BLaER1 treated with 17β-estradiol and CSF1 and Interleukin-3, amounts not matched to agents 10 nM and 100 nM (cell line): Measurements from ENCODE around the gene OR11G2.
"Not testable (repeated sequence)": the region's sequence is repeated elsewhere in the genome, so short reads cannot be mapped to it uniquely, and the experiment has no call there.

ENCODE experiments used
- H3K27ac ChIP-seq, 11 experiments: shearing (Covaris generic); formaldehyde crosslinking; 2 replicates each; pipeline ENCODE4 v1.8.1; 2022
- H3K27me3 ChIP-seq, 11 experiments: shearing (Covaris generic); formaldehyde crosslinking; 2 replicates each; pipeline ENCODE4 v1.8.1; 2022
- H3K36me3 ChIP-seq, 11 experiments: shearing (Covaris generic); formaldehyde crosslinking; 2 replicates each; pipeline ENCODE4 v1.8.1; 2022
- H3K4me1 ChIP-seq, 10 experiments: shearing (Covaris generic); formaldehyde crosslinking; 2 replicates each; pipeline ENCODE4 v1.8.1; 2022
- H3K4me2 ChIP-seq, 11 experiments: shearing (Covaris generic); formaldehyde crosslinking; 2 replicates each; pipeline ENCODE4 v1.8.1; 2022
- H3K4me3 ChIP-seq, 10 experiments: shearing (Covaris generic); formaldehyde crosslinking; 2 replicates each; pipeline ENCODE4 v1.8.1; 2022
- H3K9ac ChIP-seq, 11 experiments: shearing (Covaris generic); formaldehyde crosslinking; 2 replicates each; pipeline ENCODE4 v1.8.1; 2022
- H3K9me3 ChIP-seq, 11 experiments: shearing (Covaris generic); formaldehyde crosslinking; replicated peaks in 1 of 11; 2 replicates each; pipeline ENCODE4 v1.8.1; 2022
- H4K20me1 ChIP-seq, 11 experiments: shearing (Covaris generic); formaldehyde crosslinking; 2 replicates each; pipeline ENCODE4 v1.8.1; 2022
- Cebpa-rat ChIP-seq, 11 experiments: shearing (Covaris generic); IDR thresholded peaks; 2 replicates each; pipeline ENCODE4 v1.8.1; 2022

The OR11G2 gene

DNA sequence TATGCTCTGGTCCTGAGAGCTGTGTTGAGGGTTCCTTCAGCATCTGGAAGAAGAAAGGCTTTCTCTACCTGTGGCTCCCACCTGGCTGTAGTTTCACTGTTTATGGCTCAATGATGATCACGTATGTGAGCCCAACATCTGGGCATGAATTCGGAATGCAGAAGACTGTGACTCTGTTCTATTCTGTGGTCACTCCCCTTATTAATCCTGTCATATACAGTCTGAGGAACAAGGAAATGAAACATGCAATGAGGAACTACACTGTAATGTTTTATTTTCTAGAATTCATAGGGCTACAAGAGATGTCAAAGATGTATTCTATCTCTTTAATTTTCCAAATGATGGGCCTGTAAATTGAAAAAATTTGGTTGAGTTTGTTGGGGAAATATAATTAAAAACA lies 10.8 kb upstream of the OR11G2 start:
- Histone ChIP-seq H3K4me2 (peak overlapping the region in 6 of 11 experiments; percentile 12 to 82 (median 64); a peak in 11 of 22 replicates), H3K9me3 (no peaks in the 10 kb centered on the region), H3K4me1 (peaks cover 0 to 35% (median 10%) of the 10 kb centered on the region in 10 experiments; a peak in 10 of 20 replicates), H3K4me3 (0 out of 20 replicates have a peak overlapping the region, but pooled peaks of 1 of the 10 experiments have one; percentile 6), H3K27ac (peak overlapping the region in 4 of 11 experiments; percentile 35 to 71 (median 44); a peak in 8 of 22 replicates), H3K9ac (peak overlapping the region in 1 of 11 experiments; percentile 26; a peak in 1 of 22 replicates), H3K27me3 (no peaks in the 10 kb centered on the region), H4K20me1 (no peaks in the 10 kb centered on the region), H3K36me3 (no peaks in the 10 kb centered on the region)
- no peak for TF ChIP-seq Cebpa-rat (IDR thresholded peaks at IDR 0.05)

DNA sequence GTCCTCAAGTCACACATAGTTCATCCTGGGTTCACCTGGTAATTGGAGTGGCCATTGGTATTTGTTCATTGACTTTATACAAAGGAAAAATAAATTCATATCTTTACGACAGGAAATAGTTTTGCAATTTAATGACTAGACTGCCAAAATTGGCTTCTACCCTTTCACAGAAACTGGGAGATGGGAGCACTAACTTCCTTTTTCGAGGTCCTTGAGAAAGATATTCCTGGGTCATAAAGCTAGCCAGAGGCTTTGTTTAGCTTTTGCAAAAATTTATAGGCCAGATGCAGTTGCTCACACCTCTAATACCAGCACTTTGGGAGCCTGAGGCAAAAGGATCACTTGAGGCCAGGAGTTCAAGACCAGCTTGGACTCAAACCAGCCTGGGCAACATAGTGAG lies 10.2 kb upstream of the OR11G2 start:
- Histone ChIP-seq H3K9me3 (no peaks in the 10 kb centered on the region), H3K4me1 (peaks cover 0 to 35% (median 10%) of the 10 kb centered on the region in 10 experiments; a peak in 10 of 20 replicates), H4K20me1 (no peaks in the 10 kb centered on the region), H3K4me3 (0 out of 20 replicates have a peak overlapping the region, but pooled peaks of 1 of the 10 experiments have one; percentile 18), H3K36me3 (no peaks in the 10 kb centered on the region), H3K27ac (peak overlapping the region in 3 of 11 experiments; percentile 35 to 71 (median 39); a peak in 7 of 22 replicates), H3K4me2 (peak overlapping the region in 5 of 11 experiments; percentile 41 to 82 (median 64); a peak in 10 of 22 replicates), H3K27me3 (no peaks in the 10 kb centered on the region), H3K9ac (no peak overlapping the region)
- no peak for TF ChIP-seq Cebpa-rat (IDR thresholded peaks at IDR 0.05)

DNA sequence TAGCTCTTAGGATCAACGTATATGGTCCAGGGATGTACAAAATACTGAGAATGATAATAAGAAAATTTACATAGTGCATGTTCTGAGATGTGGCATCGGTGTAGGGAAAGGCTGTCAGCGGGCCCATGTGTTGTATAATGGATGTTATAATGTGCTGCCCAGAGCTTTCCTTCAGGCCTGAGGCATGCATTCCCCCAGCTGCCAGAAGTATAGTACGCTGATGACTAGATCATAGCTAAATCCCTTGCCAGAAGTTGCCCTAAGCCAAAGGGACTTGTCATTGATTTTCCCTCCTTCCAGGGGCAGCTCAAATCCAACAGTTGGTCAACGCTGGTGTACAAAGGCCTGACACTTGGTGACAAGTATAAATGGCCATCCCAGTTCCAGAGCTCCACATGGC lies 6.5 kb upstream of the OR11G2 start:
- Histone ChIP-seq H3K9ac (no peak overlapping the region), H3K9me3 (no peaks in the 10 kb centered on the region), H3K27me3 (no peaks in the 10 kb centered on the region), H3K4me1 (peaks cover 0 to 26% (median 7%) of the 10 kb centered on the region in 10 experiments; a peak in 10 of 20 replicates), H3K36me3 (no peaks in the 10 kb centered on the region), H3K4me2 (no peak overlapping the region), H3K4me3 (no peak overlapping the region), H4K20me1 (no peaks in the 10 kb centered on the region), H3K27ac (no peak overlapping the region)
- no peak for TF ChIP-seq Cebpa-rat (IDR thresholded peaks at IDR 0.05)

DNA sequence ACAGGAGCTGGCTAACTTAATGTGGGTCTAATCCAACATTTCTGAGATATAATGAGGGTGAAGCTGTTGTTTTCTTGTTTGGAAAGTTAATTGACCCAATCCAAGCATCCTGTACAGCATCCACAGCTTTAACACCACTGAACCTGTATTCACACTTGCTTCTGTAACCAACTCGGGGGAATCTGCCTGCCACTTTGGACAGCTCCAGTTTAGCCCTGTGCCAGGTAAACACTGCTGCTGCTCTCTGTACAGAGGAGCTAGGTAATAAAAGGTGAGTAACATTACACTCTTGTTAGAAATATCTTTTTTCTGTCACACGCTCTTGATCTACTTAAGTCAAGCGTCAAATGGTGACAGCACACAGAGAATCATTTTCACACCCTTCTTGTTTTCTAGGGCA lies 700 bp downstream of the OR11G2 start:
- Histone ChIP-seq H3K27me3 (no peaks in the 10 kb centered on the region), H3K4me1 (no peaks in the 10 kb centered on the region), H3K36me3 (no peaks in the 10 kb centered on the region), H3K9ac (no peak overlapping the region), H3K4me3 (no peak overlapping the region), H4K20me1 (no peaks in the 10 kb centered on the region), H3K27ac (no peak overlapping the region), H3K4me2 (no peak overlapping the region), H3K9me3 (no peaks in the 10 kb centered on the region)
- TF ChIP-seq Cebpa-rat (IDR thresholded peaks at IDR 0.05), result no peak

DNA sequence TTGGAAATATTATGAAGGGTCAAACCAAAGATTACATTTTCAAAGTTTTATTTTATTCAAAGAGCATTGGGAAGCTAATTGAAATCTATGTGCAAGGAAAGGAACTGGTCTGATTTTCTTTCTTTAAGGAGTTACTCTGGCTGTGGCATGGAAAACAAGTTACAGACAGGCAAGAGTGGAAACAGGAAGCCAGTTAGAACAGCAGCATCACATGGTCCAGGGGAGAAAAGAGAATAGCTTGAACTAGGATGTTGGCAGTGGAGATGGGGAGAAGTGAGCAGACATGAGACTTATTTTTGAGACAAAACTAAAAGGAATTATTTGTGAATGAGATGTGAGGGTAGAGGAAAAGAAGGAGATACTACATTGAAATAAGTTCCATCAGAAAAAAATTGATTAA lies 3.4 kb downstream of the OR11G2 start:
- Histone ChIP-seq H3K9me3 (no peaks in the 10 kb centered on the region), H3K36me3 (no peaks in the 10 kb centered on the region), H3K4me3 (no peak overlapping the region), H3K9ac (no peak overlapping the region), H3K4me2 (no peak overlapping the region), H4K20me1 (no peaks in the 10 kb centered on the region), H3K4me1 (peaks cover 0 to 10% (median 0%) of the 10 kb centered on the region in 10 experiments; a peak in 1 of 20 replicates), H3K27me3 (no peaks in the 10 kb centered on the region), H3K27ac (no peak overlapping the region)
- TF ChIP-seq Cebpa-rat (IDR thresholded peaks at IDR 0.05), result no peak

DNA sequence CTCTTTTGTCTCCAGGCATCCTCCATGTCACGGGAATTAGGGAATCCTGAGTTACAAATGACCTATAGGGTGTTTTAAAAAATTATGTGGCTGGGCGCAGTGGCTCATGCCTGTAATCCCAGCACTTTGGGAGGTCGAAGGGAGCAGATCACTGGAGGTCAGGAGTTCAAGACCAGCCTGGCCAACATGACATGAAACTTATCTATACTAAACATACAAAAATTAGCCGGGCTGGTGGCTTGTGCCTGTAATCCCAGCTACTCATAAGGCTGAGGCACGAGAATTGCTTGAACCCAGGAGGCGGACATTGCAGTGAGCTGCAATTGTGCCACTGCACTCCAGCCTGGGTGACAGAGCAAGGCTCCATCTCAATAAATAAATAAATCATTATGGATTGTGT lies 4.5 kb downstream of the OR11G2 start:
- not testable (repeated sequence) for H4K20me1 ChIP-seq, H3K4me1 ChIP-seq, H3K4me3 ChIP-seq, H3K27ac ChIP-seq, H3K27me3 ChIP-seq, H3K36me3 ChIP-seq, H3K9ac ChIP-seq, H3K9me3 ChIP-seq, H3K4me2 ChIP-seq

DNA sequence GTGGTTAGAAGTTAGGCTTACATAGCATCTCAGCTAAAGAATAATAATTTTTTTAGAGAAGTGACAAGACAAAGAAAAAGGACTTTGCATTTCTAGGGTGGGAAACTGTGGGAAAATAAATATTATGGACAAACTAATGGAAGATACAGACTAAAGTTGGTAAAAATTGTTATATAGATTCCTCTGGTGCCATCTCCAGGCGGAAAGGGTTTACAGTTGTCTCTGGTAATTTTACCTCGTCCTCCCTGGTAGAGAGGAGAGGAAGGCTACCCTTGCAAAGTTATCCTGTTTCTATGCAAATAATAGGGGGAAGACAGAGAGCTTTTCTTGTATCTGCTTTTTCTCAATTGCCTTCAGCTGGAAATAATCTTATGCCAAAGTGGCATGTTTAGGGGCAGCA lies 5.2 kb downstream of the OR11G2 start:
- Histone ChIP-seq H3K27ac (no peak overlapping the region), H4K20me1 (no peaks in the 10 kb centered on the region), H3K4me1 (peaks cover 0 to 10% (median 0%) of the 10 kb centered on the region in 10 experiments; a peak in 1 of 20 replicates), H3K9me3 (no peaks in the 10 kb centered on the region), H3K4me3 (no peak overlapping the region), H3K4me2 (no peak overlapping the region), H3K36me3 (no peaks in the 10 kb centered on the region), H3K9ac (no peak overlapping the region), H3K27me3 (no peaks in the 10 kb centered on the region)
- TF ChIP-seq Cebpa-rat (IDR thresholded peaks at IDR 0.05), result no peak

DNA sequence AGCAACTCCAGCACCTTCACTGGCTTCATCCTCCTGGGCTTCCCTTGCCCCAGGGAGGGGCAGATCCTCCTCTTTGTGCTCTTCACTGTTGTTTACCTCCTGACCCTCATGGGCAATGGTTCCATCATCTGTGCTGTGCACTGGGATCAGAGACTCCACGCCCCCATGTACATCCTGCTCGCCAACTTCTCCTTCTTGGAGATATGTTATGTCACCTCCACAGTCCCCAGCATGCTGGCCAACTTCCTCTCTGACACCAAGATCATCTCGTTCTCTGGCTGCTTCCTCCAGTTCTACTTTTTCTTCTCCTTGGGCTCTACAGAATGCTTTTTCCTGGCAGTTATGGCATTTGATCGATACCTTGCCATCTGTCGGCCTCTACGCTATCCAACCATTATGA lies 6.8 kb downstream of the OR11G2 start:
- H3K27ac ChIP-seq, result no peak overlapping the region
- no peak for TF ChIP-seq Cebpa-rat (IDR thresholded peaks at IDR 0.05)
- no peak overlapping the region for H3K4me3 ChIP-seq
- no peaks in the 10 kb centered on the region for H3K27me3 ChIP-seq
- H3K9me3 ChIP-seq, result no peaks in the 10 kb centered on the region
- H3K4me2 ChIP-seq, result peak overlapping the region in 1 of 11 experiments; percentile 14; a peak in 1 of 22 replicates
- no peaks in the 10 kb centered on the region for H4K20me1 ChIP-seq
- no peak overlapping the region for H3K9ac ChIP-seq
- H3K36me3 ChIP-seq, result no peaks in the 10 kb centered on the region
- H3K4me1 ChIP-seq, result peaks cover 0 to 10% (median 0%) of the 10 kb centered on the region in 10 experiments; a peak in 1 of 20 replicates

DNA sequence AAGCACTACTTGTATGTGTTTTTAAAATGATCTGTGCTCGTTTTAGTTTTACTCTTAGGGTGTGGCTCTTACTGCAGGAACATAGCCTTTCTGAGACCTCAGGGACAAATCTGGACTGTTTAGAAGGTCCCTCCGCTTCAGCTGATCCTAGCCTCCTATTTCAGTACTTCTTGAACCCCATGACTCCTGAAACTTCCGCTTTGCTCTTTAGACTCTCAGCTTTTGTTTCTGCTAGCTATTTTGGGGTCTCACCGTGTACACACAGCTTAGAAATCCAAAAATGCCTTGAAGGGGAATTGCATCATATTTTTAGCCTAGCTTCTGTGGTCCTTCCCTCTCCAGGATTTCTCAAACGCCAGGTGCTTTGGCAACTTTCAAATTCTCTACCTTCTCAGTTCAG lies 8.3 kb downstream of the OR11G2 start:
- no peak overlapping the region for H3K4me2 ChIP-seq
- no peaks in the 10 kb centered on the region for H3K9me3 ChIP-seq
- no peak overlapping the region for H3K4me3 ChIP-seq

DNA sequence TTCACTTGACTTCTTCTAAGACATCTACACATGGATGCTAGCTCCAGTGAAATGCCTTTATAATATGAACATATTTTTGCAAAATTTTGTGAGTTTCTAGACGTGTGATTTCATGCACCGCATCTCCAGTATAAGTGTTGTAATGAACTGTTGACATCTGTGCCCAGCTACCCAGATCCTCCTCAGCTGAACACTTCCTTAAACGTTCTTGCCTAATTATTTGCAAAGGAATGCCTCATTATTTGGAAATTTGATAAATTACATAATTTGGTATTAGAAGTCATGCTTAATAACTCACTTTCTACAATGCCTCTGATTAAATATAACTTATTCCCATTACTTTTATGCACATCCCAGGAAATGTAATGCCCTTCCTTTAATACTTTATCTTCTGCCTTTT lies 14.0 kb downstream of the OR11G2 start:
- Histone ChIP-seq H3K4me3 (no peak overlapping the region), H3K27me3 (no peaks in the 10 kb centered on the region), H4K20me1 (no peaks in the 10 kb centered on the region), H3K4me2 (no peak overlapping the region), H3K9ac (no peak overlapping the region), H3K36me3 (no peaks in the 10 kb centered on the region), H3K4me1 (no peaks in the 10 kb centered on the region), H3K27ac (no peak overlapping the region), H3K9me3 (no peaks in the 10 kb centered on the region)
- TF ChIP-seq Cebpa-rat (IDR thresholded peaks at IDR 0.05), result no peak

More for the DNA sequence above, 8.3 kb downstream of the OR11G2 start:
- H3K9ac ChIP-seq, result no peak overlapping the region
- no peak for TF ChIP-seq Cebpa-rat (IDR thresholded peaks at IDR 0.05)
- no peaks in the 10 kb centered on the region for H4K20me1 ChIP-seq
- H3K36me3 ChIP-seq, result no peaks in the 10 kb centered on the region
- no peaks in the 10 kb centered on the region for H3K27me3 ChIP-seq
- no peak overlapping the region for H3K27ac ChIP-seq
- peaks cover 0 to 10% (median 0%) of the 10 kb centered on the region in 10 experiments; a peak in 1 of 20 replicates for H3K4me1 ChIP-seq
